Muscle of back (tissue), 11 donors: Measurements from ENCODE around the gene TP53I11. TPM values are rescaled to one million over a fixed set of nuclear protein-coding genes. Genes with fewer than 3 reads are reported as not detected.
A peak's percentile ranks its signal among the peaks of the same experiment; 100 is the strongest.

Experiments used
- DNase-seq, 3 donors: peaks; one replicate each; pipeline versions ENCODE4 v3.0.0 to v3.0.0-alpha.2; 2013
- polyA plus RNA-seq, 10 donors: library from polyadenylated mRNA; unstranded; fragments of 120-200 nt; gene quantifications; one replicate each; pipeline ENCODE4 v1.2.1, GENCODE V29; 2013; ENCODE audit not compliant: insufficient read length in 10 of 10

TP53I11 gene
- polyA plus RNA-seq, 10 donors: 36.6 to 57.2 (median 43.9) TPM

GRCh38 chr11:44916801-44917385 is 33.8 kb downstream of the TP53I11 start:
- no peak for DNase-seq

- DNase-seq: no peak
These were observed 34.4 kb downstream of the TP53I11 start for GRCh38 chr11:44916331-44916730.

DNA sequence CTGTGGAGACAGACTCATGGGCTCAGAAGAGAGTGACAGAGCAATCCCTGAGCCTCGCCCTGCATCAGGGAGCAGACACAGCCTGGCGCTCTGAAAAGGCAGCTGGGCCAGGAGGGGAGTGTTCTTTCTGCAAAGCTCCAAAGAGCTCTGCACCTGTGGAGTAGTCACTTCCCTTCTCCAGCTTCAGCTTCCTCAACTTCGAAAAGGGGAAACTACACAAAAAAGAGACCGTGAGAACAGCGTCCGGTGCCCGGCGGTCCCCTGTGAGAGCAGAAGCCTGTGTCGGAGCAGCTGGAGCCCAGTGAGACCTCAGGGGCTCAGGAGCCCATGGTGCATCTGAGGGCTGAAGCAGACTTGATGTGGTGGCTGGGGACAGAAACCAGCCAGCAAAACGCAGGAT is 35.1 kb downstream of the TP53I11 start:
- DNase-seq: no peak

DNA sequence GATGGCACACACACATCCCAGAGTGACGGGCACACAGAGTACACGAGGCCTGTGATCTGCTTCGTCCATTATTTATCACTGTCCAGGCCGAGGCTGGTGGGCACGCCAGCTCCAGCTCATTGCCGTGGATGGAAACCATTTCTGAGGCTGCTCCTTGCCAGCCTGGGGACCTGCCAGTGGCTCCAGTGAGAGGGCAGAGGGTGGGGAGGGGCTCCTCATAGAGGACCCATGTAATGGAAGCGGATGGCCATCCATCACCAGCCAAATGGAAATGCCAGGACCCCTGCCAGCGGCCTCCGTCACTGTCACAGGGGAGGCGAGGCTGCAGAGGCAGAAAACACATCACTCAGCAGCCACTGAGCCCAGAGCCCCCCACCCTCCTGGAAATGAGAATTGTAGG is 35.7 kb downstream of the TP53I11 start:
- DNase-seq: no peak

- DNase-seq: no peak
These were observed 36.6 kb downstream of the TP53I11 start for GRCh38 chr11:44914105-44914504.

- no peak for DNase-seq
These were observed 37.2 kb downstream of the TP53I11 start for GRCh38 chr11:44913502-44913901.

DNA sequence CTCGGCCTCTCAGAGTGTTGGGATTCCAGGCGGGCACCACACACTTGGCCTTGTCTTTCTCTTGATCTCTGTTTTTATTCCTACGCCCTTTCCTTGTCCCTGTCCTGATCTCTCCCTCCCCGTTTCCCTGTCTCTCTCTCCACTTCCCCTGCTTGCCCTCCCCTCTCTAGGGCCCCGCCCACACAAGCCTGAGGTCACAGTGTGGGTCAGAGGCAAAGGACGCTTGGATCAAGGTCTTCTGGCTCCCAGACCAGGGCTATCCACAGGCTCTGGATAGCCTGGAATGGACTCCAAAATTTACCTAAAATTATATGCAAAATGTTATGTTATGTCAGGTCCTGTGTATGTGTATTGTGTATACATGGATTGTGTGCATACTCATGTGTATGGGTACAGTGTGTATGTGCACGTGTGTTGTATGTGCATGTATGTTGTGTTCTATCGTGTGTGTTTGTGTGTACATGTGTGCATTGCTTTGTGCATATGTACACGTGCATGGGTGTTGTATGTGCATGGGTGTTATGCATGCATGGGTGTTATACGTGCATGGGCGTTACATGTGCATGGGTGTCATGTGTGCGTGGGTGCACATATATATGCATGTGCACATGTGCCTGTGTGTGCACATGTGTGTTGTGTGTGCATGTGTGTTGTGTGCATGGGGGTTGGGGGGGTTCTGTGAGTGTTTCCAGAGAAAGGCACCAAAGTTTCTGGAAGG is 38.3 kb downstream of the TP53I11 start:
- no peak for DNase-seq

GRCh38 chr11:44911029-44911814 is 39.5 kb downstream of the TP53I11 start:
- peak; percentile 87 to 93 (median 90) for DNase-seq

GRCh38 chr11:44910591-44910990 is 40.1 kb downstream of the TP53I11 start:
- no peak for DNase-seq

- no peak for DNase-seq
These were observed 41.1 kb downstream of the TP53I11 start for GRCh38 chr11:44909557-44909956.

DNA sequence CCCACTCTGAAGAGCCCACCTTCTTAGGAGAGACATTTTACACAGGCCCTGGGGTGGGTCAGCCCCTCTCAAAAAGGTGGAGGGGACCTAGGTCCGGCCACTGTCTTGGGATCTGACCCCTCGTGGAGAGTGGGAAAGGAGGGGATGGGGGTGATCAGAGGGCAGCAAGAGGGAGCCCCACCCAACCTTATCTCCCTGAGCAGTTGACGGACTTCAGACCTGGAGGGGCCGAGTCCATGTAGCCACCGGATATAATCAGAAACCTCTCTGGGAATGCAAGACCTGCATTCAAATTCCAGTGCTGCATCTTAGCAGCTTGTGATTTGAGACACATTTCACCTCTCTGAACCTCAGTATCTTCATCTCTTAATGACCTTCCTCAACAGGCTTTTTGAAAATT is 44.0 kb downstream of the TP53I11 start:
- no peak for DNase-seq

GRCh38 chr11:44905131-44905866 is 45.4 kb downstream of the TP53I11 start:
- no peak for DNase-seq

GRCh38 chr11:44904261-44905020 is 46.2 kb downstream of the TP53I11 start:
- no peak for DNase-seq

DNA sequence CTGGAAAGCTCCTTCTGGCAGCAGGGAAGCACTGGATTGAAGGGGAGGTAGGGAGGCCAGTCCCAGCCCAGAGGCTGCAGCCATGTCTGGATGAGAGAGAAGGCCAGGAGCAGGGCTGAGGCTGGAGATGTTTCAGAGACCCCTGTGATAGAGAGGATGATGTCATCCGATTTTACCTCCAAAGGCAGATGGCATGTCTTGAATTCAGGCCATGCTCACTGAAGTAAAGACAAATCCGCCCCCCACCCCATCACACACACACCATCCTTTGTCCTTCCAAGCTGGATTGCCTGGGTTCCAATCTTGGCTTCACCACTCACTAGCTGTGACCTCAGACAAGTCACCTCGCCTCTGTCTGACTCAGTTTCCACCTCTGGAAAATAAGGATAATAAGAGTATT is 47.2 kb downstream of the TP53I11 start:
- no peak for DNase-seq

DNA sequence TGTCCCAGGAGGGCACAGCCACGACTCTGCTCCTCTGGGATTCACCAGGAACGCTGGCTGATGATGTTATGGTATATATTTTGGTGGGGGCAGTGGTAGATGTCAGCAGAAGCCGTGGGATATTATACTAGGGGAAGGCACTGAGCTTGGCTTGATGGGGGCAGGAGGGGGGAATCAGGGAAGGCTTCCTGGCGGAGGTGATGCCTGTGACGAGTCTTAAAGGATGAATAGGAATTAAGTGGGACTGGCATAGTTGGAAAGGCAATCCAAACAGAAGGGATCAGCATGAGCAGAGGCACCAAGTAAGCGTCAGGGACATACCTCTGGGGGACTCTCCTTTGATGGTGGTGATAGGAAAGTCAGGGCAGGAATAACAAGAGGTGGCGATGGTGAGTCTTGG is 47.6 kb downstream of the TP53I11 start:
- DNase-seq: no peak

GRCh38 chr11:44901786-44902185 is 48.9 kb downstream of the TP53I11 start:
- no peak for DNase-seq

- DNase-seq: no peak
These were observed 49.5 kb downstream of the TP53I11 start for GRCh38 chr11:44901120-44901633.

GRCh38 chr11:44899959-44900358 is 50.7 kb downstream of the TP53I11 start:
- peak in 1 of 3 donors; percentile 50 for DNase-seq

DNA sequence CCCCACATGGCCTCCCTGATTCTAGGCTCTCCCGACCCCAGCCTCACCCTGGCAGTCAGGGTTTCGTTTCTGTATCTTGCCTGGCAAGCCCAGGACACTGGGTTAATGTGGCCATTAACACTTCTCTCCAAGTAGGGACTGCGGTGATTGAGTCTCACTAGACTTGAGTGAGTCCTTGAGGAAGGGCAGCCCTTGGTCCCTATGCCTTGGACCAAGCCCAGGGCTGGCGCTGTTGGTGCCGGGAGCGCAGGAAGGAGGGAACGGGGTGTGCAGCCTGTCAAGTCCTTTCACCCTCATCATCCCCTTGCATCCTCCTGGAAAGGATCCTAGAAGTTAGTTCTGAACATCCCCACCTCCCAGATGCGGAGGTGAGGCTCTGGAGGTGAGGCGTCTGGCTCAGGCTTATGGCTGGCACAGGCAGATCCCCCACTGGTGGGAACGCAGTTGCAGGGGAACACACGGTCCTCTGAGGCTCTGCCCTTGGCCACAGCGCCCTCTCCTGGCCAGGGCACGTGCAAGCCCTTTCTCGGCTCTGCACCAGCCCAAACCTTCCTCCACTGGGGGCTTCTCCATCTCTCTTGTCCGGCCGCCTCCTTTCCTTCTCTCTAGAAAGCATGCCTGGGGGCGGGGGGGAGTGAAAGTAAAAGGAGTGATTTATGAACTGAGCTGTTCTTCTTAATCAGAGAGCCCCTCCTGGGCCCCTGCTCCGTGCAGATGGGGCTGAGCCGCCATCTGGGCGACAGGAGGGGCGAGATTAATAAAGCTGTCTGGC is 56.7 kb downstream of the TP53I11 start:
- peak; percentile 53 to 82 (median 69) for DNase-seq

GRCh38 chr11:44893308-44893822 is 57.3 kb downstream of the TP53I11 start:
- peak; percentile 43 to 77 (median 47) for DNase-seq
